HG03045 (cell line): ENCODE data around the gene ZYX.
"Not testable (repeated sequence)": the region's sequence is repeated elsewhere in the genome, so short reads cannot be mapped to it uniquely, and the experiment has no call there.

Experiments used
- ATAC-seq: cut with Tn5 transposase; IDR thresholded peaks from one replicate; pipeline ENCODE4 v1.9.1; 2021; ENCODE audit warnings: mild to moderate bottlenecking, moderate library complexity; ENCODE audit not compliant: unreplicated experiment

Gene ZYX

GRCh38 chr7:143416565-143417149, 35.5 kb downstream of the ZYX start:
- ATAC-seq = no peak

- ATAC-seq = no peak
Measured at GRCh38 chr7:143417734-143418383, 36.7 kb downstream of the ZYX start.

GRCh38 chr7:143418681-143419458, 37.7 kb downstream of the ZYX start:
- no peak for ATAC-seq

GRCh38 chr7:143419880-143420279, 38.7 kb downstream of the ZYX start:
- ATAC-seq = no peak

GRCh38 chr7:143420624-143421023, 39.5 kb downstream of the ZYX start:
- not testable (repeated sequence) for ATAC-seq

- ATAC-seq = no peak
Measured at GRCh38 chr7:143422033-143422432, 40.9 kb downstream of the ZYX start.

GRCh38 chr7:143424476-143424875, 43.3 kb downstream of the ZYX start:
- not testable (repeated sequence) for ATAC-seq

GRCh38 chr7:143426479-143427142, 45.5 kb downstream of the ZYX start:
- no peak for ATAC-seq

- ATAC-seq = no peak
Measured at GRCh38 chr7:143429770-143430698, 48.9 kb downstream of the ZYX start.

GRCh38 chr7:143431109-143431508, 50.0 kb downstream of the ZYX start:
- no peak for ATAC-seq

- ATAC-seq = no peak
Measured at GRCh38 chr7:143433759-143434158, 52.6 kb downstream of the ZYX start.

GRCh38 chr7:143434660-143435059, 53.5 kb downstream of the ZYX start:
- ATAC-seq = no peak

GRCh38 chr7:143435266-143435665, 54.1 kb downstream of the ZYX start:
- ATAC-seq = no peak

GRCh38 chr7:143436325-143436946, 55.3 kb downstream of the ZYX start:
- peak; percentile 74 for ATAC-seq

- ATAC-seq = no peak
Measured at GRCh38 chr7:143437578-143437977, 56.4 kb downstream of the ZYX start.

- no peak for ATAC-seq
Measured at GRCh38 chr7:143439866-143440265, 58.7 kb downstream of the ZYX start.
